Mesenchymal stem cell (in vitro differentiated cells and primary cell): ENCODE measurements around the gene RALGPS2.

Experiments
- DNase-seq: peaks from one replicate; pipeline ENCODE4 v3.0.0-alpha.2; 2013
- H2AFZ ChIP-seq: one replicate; pipeline ENCODE4 v1.6.1; 2013; ENCODE audit warnings: low read depth, mild to moderate bottlenecking, control low read depth, inconsistent platforms, low read length, moderate library complexity
- H2AK5ac ChIP-seq: 2 replicates; pipeline ENCODE4 v1.6.1; 2013; ENCODE audit warnings: low read length, moderate library complexity, mild to moderate bottlenecking, inconsistent platforms; ENCODE audit not compliant: severe bottlenecking
- H2BK120ac ChIP-seq: one replicate; pipeline ENCODE4 v1.6.1; 2013; ENCODE audit warnings: low read depth, mild to moderate bottlenecking, inconsistent platforms, low read length, moderate library complexity
- H2BK12ac ChIP-seq, 2 experiments: one replicate each; pipeline ENCODE4 v1.6.1; 2013; ENCODE audit warnings: inconsistent platforms in 2 of 2, low read length in 2 of 2, mild to moderate bottlenecking in 2 of 2, moderate library complexity in 2 of 2, control low read depth in 1 of 2
- H2BK15ac ChIP-seq: one replicate; pipeline ENCODE4 v1.6.1; 2013; ENCODE audit warnings: mild to moderate bottlenecking, low read depth, inconsistent platforms; ENCODE audit not compliant: poor library complexity, severe bottlenecking
- H2BK5ac ChIP-seq: 2 replicates; pipeline ENCODE4 v1.6.1; 2013; ENCODE audit warnings: low read depth, mild to moderate bottlenecking, low read length, control low read depth, inconsistent platforms; ENCODE audit not compliant: poor library complexity, severe bottlenecking
- H3K14ac ChIP-seq, 2 experiments: one replicate each; pipeline ENCODE4 v1.6.1; 2013; ENCODE audit warnings: inconsistent platforms in 2 of 2, low read length in 2 of 2, control low read depth in 1 of 2, mild to moderate bottlenecking in 1 of 2, moderate library complexity in 1 of 2
- H3K18ac ChIP-seq, 2 experiments: one replicate each; pipeline ENCODE4 v1.6.1; 2013; ENCODE audit warnings: inconsistent platforms in 2 of 2, low read length in 2 of 2, control low read depth in 1 of 2, low read depth in 1 of 2, mild to moderate bottlenecking in 1 of 2
- H3K23ac ChIP-seq, 2 experiments: one replicate each; pipeline ENCODE4 v1.6.1; 2013; ENCODE audit warnings: inconsistent platforms in 2 of 2, low read length in 2 of 2, mild to moderate bottlenecking in 2 of 2, moderate library complexity in 2 of 2, control low read depth in 1 of 2
- H3K27ac ChIP-seq: 2 replicates; pipeline ENCODE4 v1.5.1; 2013; ENCODE audit warnings: mild to moderate bottlenecking, moderate library complexity, low read length, control low read depth, inconsistent platforms; ENCODE audit not compliant: poor library complexity, severe bottlenecking
- H3K27me3 ChIP-seq, 2 experiments: 2 replicates each; pipeline versions ENCODE4 v1.6.1 to v1.7.0; 2013; ENCODE audit warnings: low read length in 2 of 2, mild to moderate bottlenecking in 2 of 2, moderate library complexity in 2 of 2, control low read depth in 1 of 2, inconsistent platforms in 1 of 2; ENCODE audit not compliant: control insufficient read depth in 1 of 2, insufficient read depth in 1 of 2
- H3K36me3 ChIP-seq, 2 experiments: 2 replicates each; pipeline versions ENCODE4 v1.6.1 to v1.7.0; 2013; ENCODE audit warnings: low read length in 2 of 2, control low read depth in 1 of 2, inconsistent platforms in 1 of 2, low read depth in 1 of 2, mild to moderate bottlenecking in 1 of 2; ENCODE audit not compliant: insufficient read depth in 2 of 2, control insufficient read depth in 1 of 2
- H3K4ac ChIP-seq, 2 experiments: one replicate each; pipeline ENCODE4 v1.6.1; 2013; ENCODE audit warnings: inconsistent platforms in 2 of 2, low read length in 2 of 2, mild to moderate bottlenecking in 2 of 2, moderate library complexity in 2 of 2, control low read depth in 1 of 2, low read depth in 1 of 2
- H3K4me1 ChIP-seq: 2 replicates; pipeline ENCODE4 v1.6.1; 2013; ENCODE audit warnings: low read depth, low read length, control low read depth; ENCODE audit not compliant: control insufficient read depth, insufficient read depth
- H3K4me2 ChIP-seq: 2 replicates; pipeline ENCODE4 v1.6.1; 2013; ENCODE audit warnings: low read length, mild to moderate bottlenecking, inconsistent platforms; ENCODE audit not compliant: poor library complexity, severe bottlenecking
- H3K4me3 ChIP-seq, 2 experiments: 2 replicates each; pipeline versions ENCODE4 v1.5.1 to v1.7.0; 2013; ENCODE audit warnings: low read length in 2 of 2, mild to moderate bottlenecking in 2 of 2, control low read depth in 1 of 2, low read depth in 1 of 2; ENCODE audit not compliant: insufficient read depth in 1 of 2
- H3K79me1 ChIP-seq: replicated peaks from 2 replicates; pipeline ENCODE4 v1.6.1; 2013; ENCODE audit warnings: mild to moderate bottlenecking, control low read depth, low read length, inconsistent platforms; ENCODE audit not compliant: poor library complexity, severe bottlenecking
- H3K9ac ChIP-seq: 2 replicates; pipeline ENCODE4 v1.7.0; 2013; ENCODE audit warnings: mild to moderate bottlenecking, low read length, moderate library complexity
- H3K9me3 ChIP-seq: 2 replicates; pipeline ENCODE4 v1.7.0; 2013; ENCODE audit warnings: mild to moderate bottlenecking, low read length; ENCODE audit not compliant: control insufficient read depth
- H4K8ac ChIP-seq: one replicate; pipeline ENCODE4 v1.6.1; 2013; ENCODE audit warnings: inconsistent platforms, mild to moderate bottlenecking, low read length, moderate library complexity
- H4K91ac ChIP-seq: one replicate; pipeline ENCODE4 v1.6.1; 2013; ENCODE audit warnings: mild to moderate bottlenecking, low read length, inconsistent platforms
- WGBS: methylation state at CpG from one replicate; pipeline ENCODE4 v1.1.7; 2013; ENCODE audit warnings: mixed read lengths; 5-methylcytosine and 5-hydroxymethylcytosine counted together

The RALGPS2 gene

GRCh38 chr1:178693366-178693765 is 31.7 kb upstream of the RALGPS2 start:
- no peaks in the 10 kb centered on the region for H3K9me3 ChIP-seq
- H2BK12ac ChIP-seq: no peak overlapping the region
- H3K27ac ChIP-seq: no peak overlapping the region
- no peak overlapping the region for H3K4me3 ChIP-seq
- H2BK120ac ChIP-seq: no peak overlapping the region
- H2BK15ac ChIP-seq: no peak overlapping the region
- H3K27me3 ChIP-seq: no peaks in the 10 kb centered on the region
- H3K9ac ChIP-seq: no peak overlapping the region
- no peak overlapping the region for H3K18ac ChIP-seq
- no peak overlapping the region for H2AFZ ChIP-seq
- peak; percentile 36 for DNase-seq
- H4K8ac ChIP-seq: no peak overlapping the region
- no peaks in the 10 kb centered on the region for H3K36me3 ChIP-seq
- H3K4me2 ChIP-seq: no peak overlapping the region
- H3K23ac ChIP-seq: no peak overlapping the region
- no peaks in the 10 kb centered on the region for H3K79me1 ChIP-seq
- H3K4me1 ChIP-seq: no peaks in the 10 kb centered on the region
- no peak overlapping the region for H2AK5ac ChIP-seq
- no peak overlapping the region for H3K14ac ChIP-seq
- no peak overlapping the region for H4K91ac ChIP-seq
- H3K4ac ChIP-seq: no peak overlapping the region
- 22% methylated on average over 1 of the region's 2 CpGs for WGBS
- H2BK5ac ChIP-seq: no peak overlapping the region

GRCh38 chr1:178694923-178695525 is 30.0 kb upstream of the RALGPS2 start:
- no peak for DNase-seq
- Histone ChIP-seq H3K36me3 (no peaks in the 10 kb centered on the region), H3K4me2 (no peak overlapping the region), H3K9ac (no peak overlapping the region), H4K8ac (no peak overlapping the region), H2BK5ac (no peak overlapping the region), H3K27me3 (no peaks in the 10 kb centered on the region), H3K18ac (no peak overlapping the region), H4K91ac (no peak overlapping the region), H2BK12ac (no peak overlapping the region), H3K4me3 (no peak overlapping the region), H3K4me1 (no peaks in the 10 kb centered on the region), H3K4ac (no peak overlapping the region), H3K23ac (no peak overlapping the region), H2AK5ac (no peak overlapping the region), H2BK120ac (no peak overlapping the region), H3K9me3 (no peaks in the 10 kb centered on the region), H2BK15ac (no peak overlapping the region), H2AFZ (no peak overlapping the region), H3K27ac (no peak overlapping the region), H3K14ac (no peak overlapping the region), H3K79me1 (no peaks in the 10 kb centered on the region)
- WGBS: 72% methylated on average over 2 of the region's 2 CpGs

GRCh38 chr1:178702146-178702545 is 22.9 kb upstream of the RALGPS2 start:
- Histone ChIP-seq H3K23ac (no peak overlapping the region), H3K27ac (no peak overlapping the region), H2BK12ac (no peak overlapping the region), H3K36me3 (no peaks in the 10 kb centered on the region), H3K4me3 (peak overlapping the region in 1 of 2 experiments; percentile 29), H2BK120ac (no peak overlapping the region), H3K27me3 (no peaks in the 10 kb centered on the region), H3K4me2 (no peak overlapping the region), H2AFZ (no peak overlapping the region), H2BK15ac (no peak overlapping the region), H3K14ac (no peak overlapping the region), H2BK5ac (no peak overlapping the region), H3K4ac (no peak overlapping the region), H3K18ac (no peak overlapping the region), H3K9me3 (no peaks in the 10 kb centered on the region), H3K4me1 (no peaks in the 10 kb centered on the region), H4K8ac (no peak overlapping the region), H3K79me1 (no peaks in the 10 kb centered on the region), H2AK5ac (no peak overlapping the region), H4K91ac (no peak overlapping the region), H3K9ac (peak overlapping the region; percentile 50)
- peak; percentile 27 for DNase-seq
- WGBS: 71% methylated on average over 2 of the region's 2 CpGs

- Histone ChIP-seq H3K14ac (peak overlapping the region in 1 of 2 experiments; percentile 20), H2BK5ac (no peak overlapping the region), H2AK5ac (peak overlapping the region; percentile 69), H3K9ac (no peak overlapping the region), H2BK120ac (no peak overlapping the region), H3K4me2 (no peak overlapping the region), H3K79me1 (no peaks in the 10 kb centered on the region), H3K18ac (no peak overlapping the region), H3K27ac (no peak overlapping the region), H3K9me3 (no peaks in the 10 kb centered on the region), H4K8ac (no peak overlapping the region), H2AFZ (no peak overlapping the region), H2BK12ac (peak overlapping the region in 1 of 2 experiments; percentile 52), H3K23ac (no peak overlapping the region), H3K36me3 (no peaks in the 10 kb centered on the region), H3K27me3 (no peaks in the 10 kb centered on the region), H2BK15ac (no peak overlapping the region), H3K4ac (no peak overlapping the region), H4K91ac (no peak overlapping the region), H3K4me3 (no peak overlapping the region), H3K4me1 (no peaks in the 10 kb centered on the region)
- no peak for DNase-seq
- WGBS: 82% methylated on average over 1 of the region's 1 CpG
Measured at GRCh38 chr1:178704833-178705232, 20.2 kb upstream of the RALGPS2 start.
